Stimulated activated CD4-positive, alpha-beta T cell treated with anti-CD3 and anti-CD28 coated beads, Interleukin-2, amount 100 ng/mL, for 48 hours (primary cell): ENCODE measurements around the gene DEFB129.

Source experiments
- DNase-seq, 2 donors: peaks; one replicate each; pipeline ENCODE4 v3.0.0-alpha.2; 2020

Gene DEFB129

DNA sequence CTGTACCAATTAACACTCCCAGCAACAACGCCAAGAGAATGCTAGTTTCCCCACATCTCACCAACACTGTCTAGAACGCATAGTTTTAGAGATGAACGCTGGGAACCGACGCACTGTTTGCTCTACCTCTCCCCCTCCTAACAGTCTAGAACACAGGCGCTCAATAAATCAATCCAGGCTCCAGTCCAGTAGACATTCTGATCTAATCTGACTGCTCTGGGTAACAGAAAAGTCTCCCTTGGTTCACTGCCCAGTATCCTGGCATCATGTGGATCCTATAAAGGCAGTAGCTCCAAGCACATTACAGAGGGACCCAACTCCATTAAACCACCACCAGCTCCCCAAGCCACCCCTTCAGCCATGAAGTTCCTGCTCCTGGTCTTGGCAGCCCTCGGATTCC is 30.4 kb downstream of the DEFB129 start, which contains the start of gene DEFB132:
TSS of gene DEFB132 (plus strand) at position 306 of the 400 bp plus-strand sequence. CDS start at position 361, 55 bp downstream.
- no peak for DNase-seq

DNA sequence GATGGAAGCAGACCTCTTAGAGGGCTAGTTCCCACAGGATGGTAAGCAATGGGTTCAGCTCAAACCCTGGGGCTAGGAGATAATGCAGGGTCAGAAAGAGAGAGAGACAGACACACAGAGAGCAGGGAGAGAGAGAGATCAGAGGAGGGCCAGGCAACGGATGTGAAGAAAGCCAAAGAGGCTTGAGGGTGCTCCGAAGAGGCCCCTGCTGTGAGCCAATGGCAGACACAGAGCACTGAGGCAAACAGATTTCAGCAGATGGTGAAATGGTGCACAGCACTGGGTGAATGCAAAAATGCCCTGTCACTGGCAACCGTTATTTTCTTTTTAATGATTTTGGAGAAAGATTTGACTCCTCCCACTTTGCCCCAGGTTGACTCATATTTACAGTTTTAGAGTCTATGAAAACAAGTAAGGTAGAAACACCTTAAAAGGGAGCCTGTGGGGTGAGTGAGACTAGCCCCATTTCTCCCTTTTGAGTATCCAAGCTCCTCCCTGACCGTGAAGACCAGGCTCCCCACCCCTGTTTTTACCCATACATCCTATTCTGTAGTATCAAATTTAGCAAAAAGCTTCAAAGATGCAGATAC is 31.3 kb downstream of the DEFB129 start:
- no peak for DNase-seq

DNA sequence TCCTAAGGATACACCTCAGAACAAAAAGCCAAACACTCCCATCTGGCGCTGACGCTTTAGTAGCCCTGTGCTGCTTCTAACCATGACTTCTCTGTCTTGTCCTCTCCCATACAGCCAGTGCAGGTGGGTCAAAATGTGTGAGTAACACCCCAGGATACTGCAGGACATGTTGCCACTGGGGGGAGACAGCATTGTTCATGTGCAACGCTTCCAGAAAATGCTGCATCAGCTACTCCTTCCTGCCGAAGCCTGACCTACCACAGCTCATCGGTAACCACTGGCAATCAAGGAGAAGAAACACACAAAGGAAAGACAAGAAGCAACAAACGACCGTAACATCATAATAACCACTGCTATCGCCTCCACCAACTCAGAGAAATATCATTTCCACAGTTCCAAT is 31.9 kb downstream of the DEFB129 start:
- DNase-seq, result no peak

DNA sequence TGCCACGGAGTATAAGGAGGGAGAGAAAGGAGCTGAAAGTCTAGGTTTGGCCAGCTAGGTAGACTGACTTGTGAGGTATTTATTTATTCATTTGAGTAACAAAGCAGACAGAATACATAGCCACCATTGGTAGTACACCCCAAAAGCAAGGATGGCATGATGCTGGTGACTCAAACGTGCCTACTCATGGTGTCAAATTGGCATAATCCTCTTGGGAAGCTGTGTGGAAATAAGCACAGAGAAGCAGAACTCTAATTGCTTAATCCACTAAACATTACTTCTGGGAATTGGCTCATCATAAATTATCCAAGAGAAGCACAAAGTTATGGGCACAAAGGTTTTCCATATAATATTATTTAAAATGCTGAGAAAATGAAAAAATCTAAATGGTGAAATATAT is 32.9 kb downstream of the DEFB129 start:
- DNase-seq, result no peak

DNA sequence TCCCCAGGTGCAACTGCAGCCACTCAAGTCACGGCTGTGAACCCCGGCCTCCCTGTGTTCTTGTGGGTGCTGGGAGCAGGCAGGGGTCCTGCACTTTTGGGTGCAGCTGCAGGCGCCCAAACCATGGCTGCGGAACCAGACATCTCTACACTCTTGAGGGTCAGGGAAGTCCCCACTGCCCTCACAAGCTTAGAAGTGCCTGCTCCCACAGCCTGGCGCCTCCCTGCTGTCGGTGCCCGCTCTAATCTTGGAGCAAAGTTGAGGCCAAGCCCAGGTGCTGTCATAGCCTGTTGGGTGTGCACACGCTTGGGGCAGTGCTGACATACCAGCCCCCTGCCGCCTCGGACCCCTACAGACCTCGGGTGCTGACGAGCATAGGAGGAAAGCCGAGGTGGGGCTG is 36.6 kb downstream of the DEFB129 start:
- no peak for DNase-seq

DNA sequence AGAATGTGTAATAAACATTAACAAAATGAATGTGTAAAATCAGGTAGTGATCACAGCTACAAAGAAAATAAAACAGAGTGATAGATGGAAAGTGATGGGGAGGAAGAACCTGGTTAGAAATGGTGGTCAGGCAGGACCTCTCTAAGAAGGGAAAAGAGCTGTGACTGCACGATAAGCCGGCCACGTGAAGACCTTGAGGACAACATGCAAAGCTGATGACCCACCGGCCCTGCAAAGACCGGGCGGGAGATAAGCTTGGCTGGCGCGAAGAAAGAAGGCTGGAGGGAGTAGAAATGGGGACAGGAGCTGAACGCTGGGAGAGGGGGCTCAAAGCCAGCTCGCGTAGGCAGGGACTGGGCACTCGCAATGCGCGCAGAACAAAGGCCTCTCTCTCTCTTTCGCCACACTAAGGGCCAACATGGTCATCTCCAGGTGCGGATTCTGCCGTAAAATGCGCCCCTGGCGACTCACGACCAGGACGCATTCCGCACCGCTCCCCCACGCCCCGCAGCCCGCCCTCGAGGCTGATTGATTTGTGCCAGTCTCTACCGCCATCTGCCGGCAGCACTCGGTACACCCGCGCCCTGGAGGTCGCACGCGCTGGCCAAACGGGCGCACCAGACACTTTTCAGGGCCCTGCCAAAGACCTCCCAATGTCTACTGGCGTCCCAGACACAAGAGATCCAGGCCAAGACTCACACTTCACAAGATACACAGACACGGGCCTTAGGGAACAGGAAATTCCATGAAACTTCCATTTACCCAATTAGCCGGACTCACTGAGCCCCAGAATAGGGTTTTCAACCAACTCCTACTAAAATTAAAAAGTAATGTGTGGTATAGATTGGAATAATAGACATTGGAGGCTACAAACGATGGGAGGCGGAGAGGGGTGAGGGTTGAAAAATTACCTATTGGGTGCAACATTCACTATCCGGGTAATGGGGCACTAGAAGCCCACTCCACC is 39.8 kb downstream of the DEFB129 start:
- peak; percentile 91 to 93 for DNase-seq

DNA sequence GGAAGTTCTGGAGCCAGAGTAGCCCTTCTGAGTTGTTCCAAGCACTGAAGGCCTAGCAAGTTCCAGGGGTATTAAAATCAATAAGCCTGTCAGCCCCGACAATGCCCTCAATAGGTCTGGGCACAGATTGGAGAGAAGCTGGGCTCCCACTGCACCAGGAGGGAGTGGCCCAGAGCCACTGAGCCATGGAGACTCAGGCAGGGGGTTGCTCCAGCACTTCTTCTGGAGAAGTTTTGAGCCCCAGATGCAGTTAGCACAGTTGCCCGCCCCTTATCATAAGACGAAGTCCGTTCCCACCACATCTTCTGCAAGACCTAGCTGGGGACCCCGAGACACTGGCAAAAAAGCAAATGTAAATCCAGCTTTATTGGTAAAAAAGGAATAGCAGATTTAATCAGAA is 43.5 kb downstream of the DEFB129 start:
- DNase-seq, result no peak

DNA sequence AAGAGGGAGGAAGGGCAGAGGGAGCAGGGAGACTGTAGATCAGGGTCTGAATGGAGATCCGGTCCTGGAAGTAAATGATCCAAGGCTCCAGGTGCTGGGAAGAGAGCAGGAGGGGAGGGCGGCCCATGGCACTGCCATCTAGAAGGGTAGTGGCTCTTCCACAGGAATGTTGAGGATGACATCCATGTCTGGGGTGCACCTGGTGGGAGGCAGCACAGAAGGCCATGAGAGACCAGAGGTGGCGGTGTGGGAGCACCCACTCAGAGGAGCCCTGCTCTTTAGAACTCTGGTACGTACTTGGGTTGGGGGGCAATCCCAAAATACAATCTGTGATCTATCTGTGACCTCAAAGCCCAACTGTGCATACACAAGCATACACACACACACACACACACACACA is 44.0 kb downstream of the DEFB129 start:
- no peak for DNase-seq

DNA sequence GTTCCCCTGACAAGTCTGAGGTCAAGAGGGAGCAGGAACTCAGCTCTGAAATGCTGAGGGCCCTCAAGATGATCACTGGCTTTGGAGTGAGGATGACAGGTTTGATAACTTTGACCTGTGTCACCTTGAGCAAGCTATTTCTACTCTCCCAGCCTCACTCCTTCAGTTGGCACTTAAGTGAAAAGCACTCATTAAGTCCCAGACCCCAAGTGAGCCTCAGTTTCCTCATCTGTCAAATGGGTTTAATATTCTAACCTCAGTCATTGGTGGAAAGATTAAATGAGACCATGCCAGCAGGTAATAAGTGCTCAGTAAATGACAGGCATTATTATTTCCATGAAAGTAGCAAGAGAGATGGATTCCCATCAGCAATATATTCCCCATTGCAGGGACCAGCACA is 44.5 kb downstream of the DEFB129 start:
- DNase-seq, result no peak

DNA sequence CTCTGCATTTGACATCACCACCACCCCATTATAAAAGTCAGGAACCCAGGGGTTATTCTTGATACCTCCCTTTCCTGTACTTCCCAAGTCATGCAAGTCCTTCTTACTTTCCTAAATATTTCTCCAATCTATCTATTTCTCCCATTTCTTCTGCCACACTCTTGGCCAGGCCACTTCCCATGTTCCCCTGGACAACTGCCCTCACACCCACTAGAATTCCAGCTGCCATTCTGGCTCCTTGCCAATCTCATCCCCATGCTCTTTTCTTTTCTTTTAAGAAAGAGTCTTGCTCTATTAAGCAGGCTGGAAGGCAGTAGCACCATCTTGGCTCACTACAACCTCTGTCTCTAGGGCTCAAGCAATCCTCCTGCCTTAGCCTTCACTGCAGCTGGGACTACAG is 45.7 kb downstream of the DEFB129 start:
- DNase-seq, result no peak

DNA sequence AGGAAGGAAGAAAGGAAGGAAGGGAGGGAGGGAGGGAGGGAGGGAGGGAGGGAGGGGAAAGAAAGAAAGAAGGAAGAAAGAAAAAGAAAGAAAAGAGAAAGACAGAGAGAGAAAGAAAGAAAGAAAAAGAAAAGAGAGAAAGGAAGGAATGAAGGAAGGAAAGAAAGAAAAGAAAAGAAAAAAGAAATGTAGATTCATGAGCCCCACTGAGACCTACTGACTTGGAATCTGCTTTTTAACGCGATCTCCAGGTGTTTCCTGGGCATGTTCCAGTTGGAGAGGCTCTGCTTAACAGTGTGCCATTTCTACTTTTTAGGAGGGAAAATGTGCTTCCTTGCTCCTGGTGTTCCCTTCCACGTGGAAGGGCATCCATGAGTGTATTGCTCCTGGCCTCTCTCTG is 46.8 kb downstream of the DEFB129 start:
- DNase-seq, result no peak

DNA sequence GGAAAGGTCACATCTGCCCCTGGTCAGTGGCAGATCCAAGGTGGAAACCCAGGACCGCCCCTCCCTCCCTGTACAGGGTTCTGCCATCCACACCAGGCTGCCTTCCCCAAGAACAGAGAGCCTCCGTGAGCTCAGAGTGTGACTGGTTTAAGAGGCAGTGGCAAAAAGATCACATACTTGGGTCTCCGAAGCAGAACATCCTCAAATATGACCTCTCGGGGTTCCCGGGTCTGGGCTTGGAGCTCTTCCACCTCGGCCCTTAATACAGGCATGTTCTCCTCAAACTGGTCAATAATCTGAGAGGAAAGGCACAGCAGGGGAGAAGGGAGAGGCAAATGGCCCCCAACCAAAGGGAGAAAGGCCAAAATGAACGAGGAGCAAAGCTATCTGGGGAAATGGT is 48.7 kb downstream of the DEFB129 start:
- DNase-seq, result no peak

DNA sequence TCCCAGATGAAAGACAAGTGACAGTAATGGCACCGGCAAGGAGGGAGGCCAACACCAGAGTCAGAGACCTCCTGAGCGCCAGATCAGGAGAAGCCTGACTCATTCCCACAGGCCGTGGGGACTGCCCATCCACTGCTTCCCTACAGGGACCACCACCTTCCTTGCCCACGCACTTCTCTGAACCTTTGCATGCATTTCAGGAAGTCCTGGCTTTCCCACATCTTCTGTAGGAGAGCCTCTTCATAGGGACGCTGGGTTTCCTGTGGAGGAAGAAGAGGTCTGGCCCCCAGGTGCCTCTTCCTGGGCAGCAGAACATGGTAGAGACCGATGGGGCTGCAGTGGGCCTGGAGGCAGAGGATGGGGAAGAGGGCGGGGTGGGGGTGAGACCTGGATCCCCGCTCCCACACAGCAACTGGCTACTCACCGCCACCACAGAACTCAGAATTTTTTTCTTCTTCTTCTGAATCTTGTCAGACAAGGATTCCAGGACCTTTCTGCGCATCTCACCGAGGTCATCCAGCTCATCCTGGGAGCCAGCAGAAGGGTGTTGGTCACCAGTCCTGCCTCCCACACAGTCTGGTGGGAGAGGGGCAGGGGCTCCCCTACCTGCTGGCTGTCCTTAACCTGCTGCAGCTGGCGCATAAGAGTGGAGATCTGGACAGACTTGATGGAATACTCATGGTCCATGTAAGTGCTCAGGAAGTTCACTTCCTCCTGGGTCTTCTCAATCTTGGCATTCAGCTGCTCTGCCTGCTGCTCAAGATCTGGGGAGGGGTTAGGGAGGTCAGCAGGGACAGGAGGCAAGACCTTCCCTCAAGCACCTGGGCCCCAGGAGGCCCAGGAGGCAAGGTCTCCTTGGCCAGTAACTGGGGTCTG is 49.8 kb downstream of the DEFB129 start:
- DNase-seq, result no peak

DNA sequence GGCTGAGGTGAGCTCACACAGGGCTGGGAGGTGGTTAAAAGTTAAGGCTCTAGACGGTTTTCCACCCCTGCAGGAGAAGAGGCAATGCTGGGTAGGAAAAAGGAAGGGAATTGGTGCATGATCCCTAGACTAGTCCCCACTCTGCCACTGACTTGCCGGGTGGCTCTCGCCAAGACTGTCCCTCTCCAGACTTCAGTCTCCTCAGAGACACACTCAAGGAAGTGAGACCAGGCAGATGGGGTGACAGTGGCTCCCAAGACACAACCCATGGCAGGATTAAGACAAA is 50.4 kb downstream of the DEFB129 start:
- DNase-seq, result no peak

DNA sequence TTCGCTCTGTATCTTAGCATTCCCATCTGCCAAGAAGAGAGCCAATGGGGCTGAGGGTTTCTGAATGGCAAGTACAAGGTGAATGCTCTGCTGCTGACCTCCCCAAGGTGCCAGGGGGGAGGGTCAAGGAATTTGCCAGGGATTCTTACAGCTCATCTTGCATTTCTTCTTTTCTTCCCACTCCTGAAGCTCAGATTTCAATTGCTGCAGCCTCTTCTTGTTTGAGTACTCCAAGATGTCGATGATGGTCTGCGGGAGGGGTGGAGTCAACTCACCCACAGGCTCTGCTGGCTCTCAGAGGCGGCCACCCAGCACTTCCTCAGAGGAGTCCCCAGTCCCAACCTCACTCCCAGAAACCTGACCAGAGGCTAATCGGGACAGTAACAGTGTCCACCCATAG is 51.1 kb downstream of the DEFB129 start:
- DNase-seq, result no peak

DNA sequence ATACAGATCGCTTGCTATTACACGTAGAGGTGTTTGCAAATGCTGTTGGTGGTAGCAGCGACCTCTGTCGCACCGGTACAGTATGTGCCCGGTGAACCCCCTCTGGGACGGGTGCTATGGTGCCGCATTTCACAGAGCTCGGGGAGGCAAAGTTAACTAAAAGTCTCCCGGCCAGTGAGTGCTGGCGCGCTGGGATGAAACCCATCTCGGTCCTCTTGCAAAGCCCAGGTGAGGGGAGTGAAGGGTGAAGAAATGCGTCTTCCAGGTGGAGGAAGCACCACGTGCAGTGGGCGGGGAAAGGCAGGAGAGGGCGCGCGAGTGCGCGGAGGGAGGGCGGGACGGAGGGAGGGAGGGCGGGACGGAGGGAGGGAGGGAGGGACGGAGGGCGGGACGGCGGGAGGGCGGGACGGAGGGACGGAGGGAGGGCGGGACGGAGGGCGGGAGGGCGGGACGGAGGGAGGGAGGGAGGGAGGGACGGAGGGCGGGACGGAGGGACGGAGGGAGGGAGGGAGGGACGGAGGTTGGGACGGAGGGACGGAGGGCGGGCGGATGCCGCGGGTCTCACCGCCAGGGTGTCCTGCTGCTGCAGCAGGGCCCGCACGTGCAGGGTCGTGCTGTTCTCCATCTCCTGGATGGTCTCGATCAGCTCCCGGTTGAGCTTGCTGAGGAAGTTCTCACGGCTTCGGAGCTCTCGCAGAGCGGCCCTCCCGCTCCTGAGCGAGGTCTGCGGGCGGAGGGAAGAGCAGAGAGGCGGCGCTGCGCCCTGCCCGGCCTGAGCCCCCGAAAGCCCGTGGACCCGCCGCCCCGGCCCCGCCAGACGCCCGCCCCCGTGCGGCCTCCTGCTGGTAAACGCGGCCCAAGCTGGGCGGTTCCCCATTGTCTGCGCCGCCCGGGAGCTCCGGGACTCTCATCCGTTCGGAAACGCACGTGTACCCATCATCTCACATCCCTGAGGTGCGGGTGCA is 51.8 kb downstream of the DEFB129 start:
- no peak for DNase-seq
